Keratinocyte (primary cell): Measurements from ENCODE around the gene FUT7. TPM values are rescaled to one million over a fixed set of nuclear protein-coding genes. Genes with fewer than 3 reads are reported as not detected.
A peak's percentile ranks its signal among the peaks of the same experiment; 100 is the strongest.

Experiments
- DNase-seq: peaks from one replicate; pipeline ENCODE4 v3.0.0-alpha.2; 2011; ENCODE audit warnings: low read depth, missing footprints, low spot score
- FAIRE-seq: peaks from 2 replicates; lab custom pipeline; 2011; peaks lifted over from hg19 to GRCh38; lab: Jason Lieb, UNC
- H2AFZ ChIP-seq: 2 replicates; pipeline ENCODE4 v1.6.0; 2012; ENCODE audit warnings: low read length, control low read depth, inconsistent platforms; ENCODE audit not compliant: control insufficient read depth
- H3K27ac ChIP-seq: 2 replicates; pipeline ENCODE4 v1.5.1; 2011; ENCODE audit warnings: low read length; ENCODE audit not compliant: control insufficient read depth, insufficient read depth
- H3K27me3 ChIP-seq: 3 replicates; pipeline ENCODE4 v1.6.0; 2011; ENCODE audit warnings: low read length; ENCODE audit not compliant: control insufficient read depth, insufficient read depth; ENCODE audit errors: extremely low read depth
- H3K36me3 ChIP-seq, 2 experiments: 2 replicates in 1 of 2; 3 replicates in 1 of 2; pipeline ENCODE4 v1.5.1; 2011; ENCODE audit warnings: low read length in 2 of 2, mild to moderate bottlenecking in 1 of 2; ENCODE audit not compliant: control insufficient read depth in 2 of 2, insufficient read depth in 2 of 2; ENCODE audit errors: extremely low read depth in 1 of 2
- H3K4me1 ChIP-seq: 3 replicates; pipeline ENCODE4 v1.5.1; 2011; ENCODE audit warnings: low read length; ENCODE audit not compliant: control insufficient read depth, insufficient read depth; ENCODE audit errors: extremely low read depth
- H3K4me2 ChIP-seq: 3 replicates; pipeline ENCODE4 v1.6.0; 2011; ENCODE audit warnings: low read depth, low read length; ENCODE audit not compliant: control insufficient read depth, insufficient read depth; ENCODE audit errors: extremely low read depth
- H3K4me3 ChIP-seq, 3 experiments: fragments of 200-600 bp in 1 of 3; sonication (generic) in 1 of 3; 2 replicates in 2 of 3; 3 replicates in 1 of 3; pipeline ENCODE4 v1.5.1; 2011 to 2016; ENCODE audit warnings: low read length in 3 of 3, mild to moderate bottlenecking in 3 of 3, control low read depth in 2 of 3, inconsistent platforms in 1 of 3, low read depth in 1 of 3, mixed read lengths in 1 of 3, mixed run types in 1 of 3, moderate library complexity in 1 of 3; ENCODE audit not compliant: control insufficient read depth in 2 of 3, insufficient read depth in 2 of 3; ENCODE audit errors: extremely low read depth in 1 of 3
- H3K79me2 ChIP-seq: 2 replicates; pipeline ENCODE4 v1.6.0; 2012; ENCODE audit warnings: low read length; ENCODE audit not compliant: control insufficient read depth, insufficient read depth
- H3K9ac ChIP-seq: 3 replicates; pipeline ENCODE4 v1.6.0; 2011; ENCODE audit warnings: low read length; ENCODE audit not compliant: control insufficient read depth, insufficient read depth; ENCODE audit errors: extremely low read depth
- H3K9me1 ChIP-seq: 3 replicates; pipeline ENCODE4 v1.6.0; 2011; ENCODE audit warnings: low read length; ENCODE audit not compliant: control insufficient read depth, insufficient read depth; ENCODE audit errors: extremely low read depth
- H3K9me3 ChIP-seq: 2 replicates; pipeline ENCODE4 v1.5.1; 2012; ENCODE audit warnings: low read depth, low read length; ENCODE audit not compliant: control insufficient read depth
- H4K20me1 ChIP-seq: 3 replicates; pipeline ENCODE4 v1.6.0; 2011; ENCODE audit warnings: low read length; ENCODE audit not compliant: control insufficient read depth, insufficient read depth; ENCODE audit errors: extremely low read depth
- CTCF ChIP-seq, 3 experiments: IDR thresholded peaks in 1 of 3; conservative IDR thresholded peaks in 1 of 3; optimal IDR thresholded peaks in 1 of 3; 2 replicates in 2 of 3; 3 replicates in 1 of 3; pipeline versions ENCODE3 to v1.5.1; 2011; ENCODE audit warnings: low read length in 3 of 3, mild to moderate bottlenecking in 3 of 3, moderate library complexity in 2 of 3, control low read depth in 1 of 3, inconsistent platforms in 1 of 3; ENCODE audit not compliant: insufficient read depth in 2 of 3; ENCODE audit errors: extremely low read depth in 1 of 3
- EZH2 ChIP-seq: IDR thresholded peaks from one replicate; pipeline ENCODE4 v1.6.1; 2012; ENCODE audit warnings: inconsistent platforms, mild to moderate bottlenecking, low read length, moderate library complexity
- dilution Hi-C: fragments of 300-500 bp; cut with MboI; formaldehyde crosslinking; loops from one replicate; pipeline ENCODE4 v1.7.0; 2020; ENCODE audit warnings: low sequenced_read_pairs; ENCODE audit not compliant: extremely low pct_ligation_motif_present
- polyA plus RNA-seq, 5 experiments: library from polyadenylated mRNA; depleted of rRNA in 3 of 5; stranded (reverse) in 3 of 5; stranded (forward) in 1 of 5; unstranded in 1 of 5; fragments of >200 nt; gene quantifications; 1 replicate in 1 of 5; 2 replicates in 3 of 5; 3 replicates in 1 of 5; pipeline versions ENCODE4 v1.2.1 to v1.2.3, GENCODE V29; 2011 to 2012; ENCODE audit warnings: missing spikeins in 2 of 5, low read depth in 1 of 5, low replicate concordance in 1 of 5

Gene FUT7
- polyA plus RNA-seq, 1 donor (not counting 4 experiments of a cell fraction or from before 2014, with no cell fraction given): not detected

DNA sequence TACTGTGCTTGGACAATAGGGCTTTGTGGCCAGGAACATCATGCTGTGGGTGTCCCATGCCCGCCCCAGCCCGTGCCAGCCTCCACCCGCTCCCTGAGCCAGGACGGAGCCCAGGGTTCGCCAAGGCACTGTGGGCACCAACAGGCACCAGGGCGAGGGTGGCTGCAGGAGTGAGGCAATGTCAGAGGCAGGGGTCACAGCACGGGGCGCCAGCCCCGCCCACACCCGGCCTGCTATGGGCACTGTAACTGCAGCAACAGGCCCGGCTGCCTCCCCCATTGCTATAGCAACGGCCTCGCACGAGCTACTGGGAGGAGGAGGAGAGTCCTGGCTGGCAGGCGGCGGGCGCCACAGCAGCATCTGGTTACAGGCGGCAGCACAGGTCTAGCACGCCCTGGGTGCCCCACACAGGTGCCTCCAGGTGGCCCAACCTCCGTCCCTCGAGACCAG lies 6.3 kb downstream of the FUT7 start:
- dilution Hi-C loops: no loop called here
- Histone ChIP-seq H3K4me1 (peaks cover 7% of the 10 kb centered on the region), H3K36me3 (no peaks in the 10 kb centered on the region), H3K9me1 (no peaks in the 10 kb centered on the region), H3K27ac (no peak overlapping the region), H3K27me3 (peaks cover 15% of the 10 kb centered on the region), H3K9ac (no peak overlapping the region), H3K9me3 (no peaks in the 10 kb centered on the region), H3K79me2 (no peaks in the 10 kb centered on the region), H4K20me1 (no peaks in the 10 kb centered on the region), H2AFZ (no peak overlapping the region), H3K4me3 (no peak overlapping the region), H3K4me2 (no peak overlapping the region)
- TF ChIP-seq EZH2: no peak
- TF ChIP-seq CTCF (optimal IDR thresholded peaks at IDR 0.05 in 1 of 3, IDR thresholded peaks at IDR 0.05 in 1 of 3, conservative IDR thresholded peaks at IDR 0.05 in 1 of 3; ENCODE audit: extremely low read depth in 1 of 3, insufficient read depth in 2 of 3, low read length in 3 of 3): peak in 1 of 3 experiments; percentile 18
- DNase-seq (no peak), FAIRE-seq (no peak)

- no peaks in the 10 kb centered on the region for H4K20me1 ChIP-seq
- H3K4me3 ChIP-seq: no peak overlapping the region
- no peak overlapping the region for H2AFZ ChIP-seq
- H3K79me2 ChIP-seq: no peaks in the 10 kb centered on the region
- peaks cover 15% of the 10 kb centered on the region for H3K27me3 ChIP-seq
- H3K36me3 ChIP-seq: no peaks in the 10 kb centered on the region
- FAIRE-seq (no peak), DNase-seq (no peak)
- no peak overlapping the region for H3K27ac ChIP-seq
- no peak overlapping the region for H3K9ac ChIP-seq
- TF ChIP-seq EZH2 (no peak), CTCF (optimal IDR thresholded peaks at IDR 0.05 in 1 of 3, IDR thresholded peaks at IDR 0.05 in 1 of 3, conservative IDR thresholded peaks at IDR 0.05 in 1 of 3; ENCODE audit: extremely low read depth in 1 of 3, insufficient read depth in 2 of 3, low read length in 3 of 3) (no peak)
- dilution Hi-C loops: no loop called here
- H3K4me1 ChIP-seq: peaks cover 3% of the 10 kb centered on the region
- no peaks in the 10 kb centered on the region for H3K9me1 ChIP-seq
- no peaks in the 10 kb centered on the region for H3K9me3 ChIP-seq
- no peak overlapping the region for H3K4me2 ChIP-seq
Measured at GRCh38 chr9:137023583-137023991, 8.3 kb downstream of the FUT7 start.
